GM12878 (cell line): ENCODE results near the gene MAP3K21. TPM values are rescaled to one million over a fixed set of nuclear protein-coding genes. Genes with fewer than 3 reads are reported as not detected.

Experiments used
- ATAC-seq: fragments of 200-7000 bp; cut with Tn5 transposase; 3 replicates; pipeline ENCODE4 v1.9.1; 2020; ENCODE audit warnings: mild to moderate bottlenecking, moderate library complexity
- BruUV-seq: library from RNA; stranded (reverse); fragments of 400-500 nt; replicated peaks from 2 replicates; lab custom pipeline; 2021; lab: Mats Ljungman, UMichigan
- CTCF ChIA-PET: fragments of 300-600 bp; sonication (Branson Sonifier 250); formaldehyde crosslinking; extraction: SDS; loops from one replicate; lab custom pipeline; 2021; ENCODE audit warnings: inconsistent platforms; lab: Yijun Ruan, JAX
- POLR2A ChIA-PET: fragments of 350-600 bp; formaldehyde crosslinking; extraction: SDS; loops from one replicate; lab custom pipeline; 2021; ENCODE audit warnings: inconsistent platforms; lab: Charles Lee
- RAD21 ChIA-PET: fragments of 300-600 bp; sonication (Branson Sonifier 250); formaldehyde crosslinking; loops from one replicate; lab custom pipeline; 2023; ENCODE audit warnings: antibody characterized with exemption; ENCODE audit not compliant: unreplicated experiment; lab: Charles Lee
- SMC1A ChIA-PET: fragments of 300-600 bp; sonication (Branson Sonifier 250); formaldehyde crosslinking; loops from one replicate; lab custom pipeline; 2023; ENCODE audit not compliant: unreplicated experiment, uncharacterized antibody; lab: Charles Lee
- DNase-seq: peaks from one replicate; pipeline ENCODE4 v3.0.0-alpha.2; 2011; ENCODE audit warnings: low read depth, low spot score
- FAIRE-seq: peaks from 3 replicates; lab custom pipeline; 2011; peaks lifted over from hg19 to GRCh38; lab: Jason Lieb, UNC
- H2AFZ ChIP-seq: 2 replicates; pipeline ENCODE4 v1.6.0; 2011; ENCODE audit warnings: low read depth, low read length, control low read depth; ENCODE audit not compliant: control insufficient read depth
- H3K27ac ChIP-seq: 2 replicates; pipeline ENCODE4 v1.5.1; 2011; ENCODE audit warnings: control low read depth; ENCODE audit not compliant: control insufficient read depth, insufficient read depth
- H3K27me3 ChIP-seq, 2 experiments: replicated peaks in 1 of 2; 2 replicates each; pipeline versions ENCODE4 v1.6.0 to v1.6.1; 2011; ENCODE audit warnings: low read length in 1 of 2; ENCODE audit not compliant: control insufficient read depth in 2 of 2, insufficient read depth in 2 of 2
- H3K36me3 ChIP-seq, 2 experiments: 2 replicates each; pipeline ENCODE4 v1.5.1; 2011; ENCODE audit warnings: low read length in 1 of 2; ENCODE audit not compliant: control insufficient read depth in 2 of 2, insufficient read depth in 2 of 2
- H3K4me1 ChIP-seq: 2 replicates; pipeline ENCODE4 v1.6.1; 2011; ENCODE audit warnings: mild to moderate bottlenecking, low read length, moderate library complexity, mixed read lengths; ENCODE audit not compliant: control insufficient read depth, insufficient read depth
- H3K4me2 ChIP-seq: 2 replicates; pipeline ENCODE4 v1.6.0; 2011; ENCODE audit warnings: control low read depth; ENCODE audit not compliant: control insufficient read depth, insufficient read depth
- H3K4me3 ChIP-seq: fragments of 200-600 bp; sonication (generic); 2 replicates; pipeline ENCODE4 v1.5.1; 2016
- H3K79me2 ChIP-seq: 2 replicates; pipeline ENCODE4 v1.6.0; 2011; ENCODE audit warnings: low read length; ENCODE audit not compliant: control insufficient read depth, insufficient read depth
- H3K9ac ChIP-seq: 2 replicates; pipeline ENCODE4 v1.8.0; 2011; ENCODE audit warnings: low read length, control low read depth, mixed read lengths; ENCODE audit not compliant: control insufficient read depth, insufficient read depth
- H3K9me3 ChIP-seq: replicated peaks from 3 replicates; pipeline ENCODE4 v1.5.1; 2011; ENCODE audit warnings: mild to moderate bottlenecking, low read length; ENCODE audit not compliant: control insufficient read depth, insufficient read depth
- H4K20me1 ChIP-seq: 2 replicates; pipeline ENCODE4 v1.6.0; 2011; ENCODE audit not compliant: control insufficient read depth, insufficient read depth
- CREM ChIP-seq: IDR thresholded peaks from 2 replicates; pipeline ENCODE4 v1.6.1; 2014; ENCODE audit warnings: antibody characterized with exemption, low read depth
- ETV6 ChIP-seq, 2 experiments: fragments of 450-650 bp in 1 of 2; IDR thresholded peaks in 1 of 2; conservative IDR thresholded peaks in 1 of 2; 2 replicates each; pipeline ENCODE4 v1.6.1; 2014; ENCODE audit warnings: antibody characterized with exemption in 1 of 2, borderline replicate concordance in 1 of 2, low read depth in 1 of 2, mild to moderate bottlenecking in 1 of 2, moderate library complexity in 1 of 2
- FOXM1 ChIP-seq: IDR thresholded peaks from 2 replicates; pipeline ENCODE4 v1.6.1; 2012; ENCODE audit warnings: low read depth, mild to moderate bottlenecking, inconsistent platforms, low read length, moderate library complexity
- GATAD2B ChIP-seq: fragments of 450-650 bp; conservative IDR thresholded peaks from 2 replicates; pipeline ENCODE4 v1.6.1; 2017; ENCODE audit warnings: low read depth, mild to moderate bottlenecking, moderate library complexity
- IKZF1 ChIP-seq: fragments of 450-650 bp; conservative IDR thresholded peaks from 2 replicates; pipeline ENCODE4 v1.6.1; 2017; ENCODE audit warnings: antibody characterized with exemption, mild to moderate bottlenecking
- IKZF2 ChIP-seq, 2 experiments: fragments of 450-650 bp; IDR thresholded peaks; 2 replicates each; pipeline ENCODE4 v1.6.1; 2017; ENCODE audit warnings: mild to moderate bottlenecking in 2 of 2, moderate library complexity in 2 of 2
- KAT2A ChIP-seq: conservative IDR thresholded peaks from 2 replicates; pipeline ENCODE4 v1.6.1; 2011; ENCODE audit warnings: low read depth, low read length; ENCODE audit not compliant: control insufficient read depth
- MEF2B ChIP-seq: fragments of 450-650 bp; IDR thresholded peaks from 2 replicates; pipeline ENCODE4 v1.6.1; 2018; ENCODE audit warnings: mild to moderate bottlenecking, moderate library complexity; ENCODE audit not compliant: partially characterized antibody, poor library complexity, severe bottlenecking
- PBX3 ChIP-seq: IDR thresholded peaks from 2 replicates; pipeline ENCODE4 v1.6.1; 2011; ENCODE audit warnings: mild to moderate bottlenecking, low read depth, low read length, moderate library complexity; ENCODE audit not compliant: insufficient replicate concordance
- POLR2A ChIP-seq: IDR thresholded peaks from 2 replicates; pipeline ENCODE4 v1.6.1; 2011; ENCODE audit warnings: low read depth, mild to moderate bottlenecking, low read length
- RAD21 ChIP-seq: IDR thresholded peaks from 2 replicates; pipeline ENCODE4 v1.6.1; 2011; ENCODE audit warnings: mild to moderate bottlenecking, low read depth, low read length, moderate library complexity; ENCODE audit not compliant: insufficient read depth
- SKIL ChIP-seq: fragments of 450-650 bp; IDR thresholded peaks from 2 replicates; pipeline ENCODE4 v1.6.1; 2017; ENCODE audit warnings: mild to moderate bottlenecking, low read depth, inconsistent platforms; ENCODE audit not compliant: poor library complexity, severe bottlenecking
- STAT1 ChIP-seq: fragments of 450-650 bp; conservative IDR thresholded peaks from 2 replicates; pipeline ENCODE4 v1.6.1; 2014; ENCODE audit warnings: antibody characterized with exemption, mild to moderate bottlenecking
- TCF3 ChIP-seq: IDR thresholded peaks from 2 replicates; pipeline ENCODE4 v1.6.1; 2012; ENCODE audit warnings: low read depth, mild to moderate bottlenecking, low read length, borderline replicate concordance; ENCODE audit not compliant: insufficient read depth
- YY1 ChIP-seq: IDR thresholded peaks from 2 replicates; pipeline ENCODE4 v1.6.1; 2011; ENCODE audit warnings: low read depth, mild to moderate bottlenecking, low read length
- ZNF217 ChIP-seq: fragments of 450-650 bp; IDR thresholded peaks from 2 replicates; pipeline ENCODE4 v1.6.1; 2017; ENCODE audit warnings: antibody characterized with exemption, mild to moderate bottlenecking
- WGBS: methylation state at CpG from one replicate; pipeline ENCODE4 v1.1.6; 2016; ENCODE audit warnings: low lambda C conversion rate; ENCODE audit not compliant: insufficient replicate concordance, insufficient coverage; ENCODE audit errors: missing lambda C conversion rate; 5-methylcytosine and 5-hydroxymethylcytosine counted together
- in situ Hi-C: fragments of 300-500 bp; cut with MboI; formaldehyde crosslinking; loops from 9 replicates; pipeline ENCODE4 v1.14.3; 2018; ENCODE audit warnings: mixed read lengths
- intact Hi-C: fragments of 100-400 bp; cut with micrococcal nuclease; formaldehyde crosslinking; loops from one replicate; pipeline ENCODE4 v1.14.2; 2022; ENCODE audit not compliant: unreplicated experiment
- polyA plus RNA-seq, 11 experiments: library from polyadenylated mRNA; depleted of rRNA in 4 of 11; unstranded in 6 of 11; stranded (reverse) in 5 of 11; fragments of >200 nt; fragmentation: Nextera tagmentation in 4 of 11; fragmentation: Illumina TruSeq in 1 of 11; extraction: Ambion mirVana in 4 of 11; extraction: Trizol in 1 of 11; gene quantifications; 1 replicate in 1 of 11; 2 replicates in 10 of 11; pipeline versions ENCODE4 v1.2.1 to v1.2.3, GENCODE V29; 2011 to 2016; ENCODE audit warnings: inconsistent platforms in 2 of 11, missing spikeins in 2 of 11, low read depth in 1 of 11
- total RNA-seq, 4 experiments: library from RNA; depleted of rRNA in 3 of 4; stranded (reverse); fragments of >200 nt in 3 of 4; fragmentation: Illumina TruSeq in 1 of 4; extraction: Trizol in 1 of 4; gene quantifications; 2 replicates each; pipeline versions ENCODE4 v1.2.1 to v1.2.3, GENCODE V29; 2013 to 2021

MAP3K21 gene
- total and polyA plus RNA-seq, 10 of the 15 experiments (the other 5 are each of a cell fraction or from before 2014, with no cell fraction given), result 0.02 to 0.21 (median 0.09) TPM; not detected in 1

- WGBS, result 72% methylated on average over 6 of the region's 6 CpGs
- Histone ChIP-seq H3K79me2 (no peaks in the 10 kb centered on the region), H3K4me1 (no peaks in the 10 kb centered on the region), H3K9me3 (no peaks in the 10 kb centered on the region), H3K27me3 (peaks cover 0 to 2% of the 10 kb centered on the region in 2 experiments; a peak in 2 of 4 replicates), H3K4me2 (no peak overlapping the region), H3K9ac (no peak overlapping the region), H3K27ac (no peak overlapping the region), H3K4me3 (no peak overlapping the region), H2AFZ (no peak overlapping the region), H3K36me3 (no peaks in the 10 kb centered on the region), H4K20me1 (no peaks in the 10 kb centered on the region)
- FAIRE-seq, result no peak
- no TSS peak for BruUV-seq
- CTCF ChIA-PET, result no interaction called here
- TF ChIP-seq IKZF1 (no peak), YY1 (no peak), CREM (no peak), IKZF2 (IDR thresholded peaks at IDR 0.05) (no peak), GATAD2B (no peak), MEF2B (no peak), POLR2A (no peak), PBX3 (no peak), SKIL (no peak), FOXM1 (no peak), ZNF217 (no peak), KAT2A (no peak), RAD21 (no peak), STAT1 (no peak), TCF3 (no peak), ETV6 (conservative IDR thresholded peaks at IDR 0.05 in 1 of 2, IDR thresholded peaks at IDR 0.05 in 1 of 2; ENCODE audit: borderline replicate concordance in 1 of 2, low read depth in 1 of 2) (no peak)
- SMC1A ChIA-PET, result interaction anchor here (1.2 kb wide), 1 partner anchor 26 kb away, joined by 3 read pairs; no protein-coding TSS in a partner anchor
- intact Hi-C loops (no loop called here), in situ Hi-C loops (no loop called here)
- RAD21 ChIA-PET, result no interaction called here
- POLR2A ChIA-PET, result interaction anchor here (0.6 kb wide), 1 partner anchor 225 kb away, joined by 6 read pairs; no protein-coding TSS in a partner anchor
- no peak for DNase-seq
- ATAC-seq, result 0 out of 3 replicates have a peak, but pooled peaks have one; percentile 29
Measured at GRCh38 chr1:233357595-233358397, 30.3 kb downstream of the MAP3K21 start.
